Liver (tissue), 9 donors: ENCODE data around the gene CNKSR1. TPM values are rescaled to one million over a fixed set of nuclear protein-coding genes. Genes with fewer than 3 reads are reported as not detected.

Experiments used
- DNase-seq: peaks from one replicate; pipeline ENCODE4 v3.0.0-alpha.2; 2017; ENCODE audit warnings: low spot score
- H3K27ac ChIP-seq, 2 donors: one replicate each; pipeline ENCODE4 v1.7.0; 2013; ENCODE audit warnings: inconsistent platforms in 2 of 2, low read length in 2 of 2, control low read depth in 1 of 2, low read depth in 1 of 2, mild to moderate bottlenecking in 1 of 2
- H3K27me3 ChIP-seq, 4 donors: one replicate each; pipeline versions ENCODE4 v1.6.1 to v1.7.0; 2013; ENCODE audit warnings: low read length in 3 of 4, inconsistent platforms in 1 of 4, mild to moderate bottlenecking in 1 of 4, moderate library complexity in 1 of 4; ENCODE audit not compliant: control insufficient read depth in 4 of 4, insufficient read depth in 4 of 4
- H3K36me3 ChIP-seq, 4 donors: one replicate each; pipeline versions ENCODE4 v1.6.1 to v1.7.0; 2013; ENCODE audit warnings: low read length in 3 of 4, mild to moderate bottlenecking in 3 of 4, low read depth in 1 of 4, moderate library complexity in 1 of 4; ENCODE audit not compliant: control insufficient read depth in 4 of 4, insufficient read depth in 3 of 4
- H3K4me1 ChIP-seq, 4 donors: one replicate each; pipeline versions ENCODE4 v1.6.1 to v1.7.0; 2013; ENCODE audit warnings: low read length in 3 of 4, mild to moderate bottlenecking in 3 of 4, moderate library complexity in 1 of 4; ENCODE audit not compliant: control insufficient read depth in 4 of 4, insufficient read depth in 4 of 4
- H3K4me3 ChIP-seq, 3 donors: one replicate each; pipeline versions ENCODE4 v1.6.1 to v1.7.0; 2013; ENCODE audit warnings: low read length in 3 of 3, control low read depth in 1 of 3, low read depth in 1 of 3, mild to moderate bottlenecking in 1 of 3
- H3K9ac ChIP-seq, 2 donors: one replicate each; pipeline ENCODE4 v1.7.0; 2013; ENCODE audit warnings: low read length in 2 of 2, mild to moderate bottlenecking in 2 of 2, moderate library complexity in 2 of 2, control low read depth in 1 of 2, low read depth in 1 of 2
- H3K9me3 ChIP-seq, 4 donors: one replicate each; pipeline versions ENCODE4 v1.6.1 to v1.7.0; 2013; ENCODE audit warnings: low read length in 3 of 4; ENCODE audit not compliant: control insufficient read depth in 4 of 4
- ATF3 ChIP-seq: IDR thresholded peaks from 2 replicates; pipeline ENCODE4 v1.6.1; 2016; ENCODE audit warnings: antibody characterized with exemption
- CTCF ChIP-seq: fragments of 150-350 bp; IDR thresholded peaks from 2 replicates; pipeline ENCODE4 v1.5.1; 2017; ENCODE audit warnings: improper control_type of control experiment, low read depth, low read length; ENCODE audit not compliant: missing input control
- EGR1 ChIP-seq, 2 donors: IDR thresholded peaks; 2 replicates each; pipeline ENCODE4 v1.6.1; 2016 to 2018; ENCODE audit warnings: antibody characterized with exemption in 2 of 2, low read depth in 2 of 2
- FOXA1 ChIP-seq: IDR thresholded peaks from 2 replicates; pipeline ENCODE4 v1.6.1; 2016; ENCODE audit warnings: antibody characterized with exemption
- FOXA2 ChIP-seq: IDR thresholded peaks from 2 replicates; pipeline ENCODE4 v1.6.1; 2016; ENCODE audit warnings: antibody characterized with exemption
- GABPA ChIP-seq, 2 donors: IDR thresholded peaks in 1 of 2; conservative IDR thresholded peaks in 1 of 2; 2 replicates each; pipeline ENCODE4 v1.6.1; 2016; ENCODE audit warnings: antibody characterized with exemption in 2 of 2, mild to moderate bottlenecking in 1 of 2, moderate library complexity in 1 of 2
- HNF4A ChIP-seq, 2 donors: conservative IDR thresholded peaks; 2 replicates each; pipeline ENCODE4 v1.6.1; 2016; ENCODE audit warnings: antibody characterized with exemption in 2 of 2, mild to moderate bottlenecking in 2 of 2
- HNF4G ChIP-seq: IDR thresholded peaks from 2 replicates; pipeline ENCODE4 v1.6.1; 2016; ENCODE audit warnings: antibody characterized with exemption
- JUND ChIP-seq, 2 donors: IDR thresholded peaks; 2 replicates each; pipeline ENCODE4 v1.6.1; 2016; ENCODE audit warnings: antibody characterized with exemption in 2 of 2
- MAX ChIP-seq: IDR thresholded peaks from 2 replicates; pipeline ENCODE4 v1.6.1; 2016; ENCODE audit warnings: antibody characterized with exemption
- NR2F2 ChIP-seq: IDR thresholded peaks from 2 replicates; pipeline ENCODE4 v1.6.1; 2016; ENCODE audit warnings: antibody characterized with exemption
- RAD21 ChIP-seq, 2 donors: IDR thresholded peaks; 2 replicates each; pipeline ENCODE4 v1.6.1; 2016; ENCODE audit warnings: antibody characterized with exemption in 2 of 2, mild to moderate bottlenecking in 2 of 2
- REST ChIP-seq: IDR thresholded peaks from 2 replicates; pipeline ENCODE4 v1.6.1; 2016; ENCODE audit warnings: antibody characterized with exemption, mild to moderate bottlenecking
- RXRA ChIP-seq, 2 donors: IDR thresholded peaks; 2 replicates each; pipeline ENCODE4 v1.6.1; 2017 to 2018; ENCODE audit warnings: antibody characterized with exemption in 2 of 2, mild to moderate bottlenecking in 1 of 2
- SP1 ChIP-seq: IDR thresholded peaks from 2 replicates; pipeline ENCODE4 v1.6.1; 2018; ENCODE audit warnings: antibody characterized with exemption, mild to moderate bottlenecking
- TAF1 ChIP-seq: conservative IDR thresholded peaks from 2 replicates; pipeline ENCODE4 v1.6.1; 2016; ENCODE audit warnings: antibody characterized with exemption, mild to moderate bottlenecking
- YY1 ChIP-seq: IDR thresholded peaks from 2 replicates; pipeline ENCODE4 v1.6.1; 2016; ENCODE audit warnings: antibody characterized with exemption, mild to moderate bottlenecking
- ZBTB33 ChIP-seq: IDR thresholded peaks from 2 replicates; pipeline ENCODE4 v1.6.1; 2016; ENCODE audit warnings: antibody characterized with exemption
- WGBS: extraction: QIAGEN DNeasy Blood & Tissue Kit; methylation state at CpG from one replicate; pipeline ENCODE4 v1.1.7; 2013; 5-methylcytosine and 5-hydroxymethylcytosine counted together
- polyA plus RNA-seq, 2 donors: library from polyadenylated mRNA; stranded (reverse) in 1 of 2; unstranded in 1 of 2; fragments of 200-250 nt in 1 of 2; fragments of >200 nt in 1 of 2; fragmentation: Nextera tagmentation in 1 of 2; extraction: Ambion mirVana in 1 of 2; gene quantifications; one replicate each; pipeline versions ENCODE4 v1.2.1 to v1.2.3, GENCODE V29; 2013 to 2015
- total RNA-seq, 2 donors: library from RNA; depleted of rRNA; stranded (reverse); fragments of >200 nt; gene quantifications; one replicate each; pipeline ENCODE4 v1.2.3, GENCODE V29; 2014
- donor health status: healthy.
- donor health status: healthy.
- donor health status: healthy.
- donor health status: healthy.
- donor health status: healthy.

Gene CNKSR1
- total and polyA plus RNA-seq, 4 donors, result 0.48 to 2.2 (median 0.87) TPM

GRCh38 chr1:26203642-26204318 lies 26.5 kb downstream of the CNKSR1 start:
- H3K4me3 ChIP-seq, result no peak overlapping the region
- no peak overlapping the region for H3K9ac ChIP-seq
- H3K4me1 ChIP-seq, result no peaks in the 10 kb centered on the region
- TF ChIP-seq RXRA (IDR thresholded peaks at IDR 0.05) (no peak), EGR1 (IDR thresholded peaks at IDR 0.05; ENCODE audit: low read depth in 2 of 2) (no peak), ATF3 (no peak), MAX (no peak), REST (no peak), RAD21 (IDR thresholded peaks at IDR 0.05) (no peak), HNF4G (no peak), FOXA2 (no peak), TAF1 (no peak), CTCF (no peak), ZBTB33 (no peak), GABPA (IDR thresholded peaks at IDR 0.05 in 1 of 2, conservative IDR thresholded peaks at IDR 0.05 in 1 of 2) (no peak), NR2F2 (no peak), HNF4A (conservative IDR thresholded peaks at IDR 0.05) (no peak), JUND (IDR thresholded peaks at IDR 0.05) (no peak), FOXA1 (no peak), YY1 (no peak), SP1 (no peak)
- H3K27ac ChIP-seq, result no peak overlapping the region
- WGBS, result 71% methylated on average over 9 of the region's 9 CpGs
- no peaks in the 10 kb centered on the region for H3K9me3 ChIP-seq
- H3K36me3 ChIP-seq, result no peaks in the 10 kb centered on the region
- H3K27me3 ChIP-seq, result no peaks in the 10 kb centered on the region
- no peak for DNase-seq
